Mesothelial cell of epicardium (in vitro differentiated cells): ENCODE measurements around the gene GPD1. TPM values are rescaled to one million over a fixed set of nuclear protein-coding genes. Genes with fewer than 3 reads are reported as not detected.
"Not testable (repeated sequence)": the region's sequence is repeated elsewhere in the genome, so short reads cannot be mapped to it uniquely, and the experiment has no call there.

Source experiments
- DNase-seq, 2 experiments: peaks; one replicate each; pipeline ENCODE4 v3.0.0; 2021; ENCODE audit warnings: low spot score in 2 of 2; ENCODE audit not compliant: unreplicated experiment in 2 of 2
- H3K27ac Mint-ChIP-seq: 2 replicates; pipeline ENCODE4 v1.8.0; 2021; ENCODE audit warnings: mixed read lengths
- H3K27me3 Mint-ChIP-seq: 2 replicates; pipeline ENCODE4 v1.8.0; 2021; ENCODE audit warnings: low read depth, mixed read lengths
- H3K36me3 Mint-ChIP-seq: 2 replicates; pipeline ENCODE4 v1.8.0; 2021; ENCODE audit warnings: mixed read lengths
- H3K4me1 Mint-ChIP-seq: 2 replicates; pipeline ENCODE4 v1.8.0; 2021; ENCODE audit warnings: mixed read lengths
- H3K4me3 Mint-ChIP-seq: 2 replicates; pipeline ENCODE4 v1.8.0; 2021; ENCODE audit warnings: mild to moderate bottlenecking, moderate library complexity, mixed read lengths
- H3K9me3 Mint-ChIP-seq: 2 replicates; pipeline ENCODE4 v1.8.0; 2021; ENCODE audit warnings: mixed read lengths
- CTCF ChIP-seq: fragments of 200-600 bp; sonication (generic); IDR thresholded peaks from one replicate; pipeline ENCODE4 v1.5.0; 2021; ENCODE audit warnings: antibody characterized with exemption; ENCODE audit not compliant: unreplicated experiment
- total RNA-seq: library from RNA; stranded (reverse); gene quantifications from 3 replicates; pipeline ENCODE4 v1.2.1, GENCODE V29; 2021

GPD1 gene
- total RNA-seq, 1 donor from 2014 or later, result 0.72 TPM

DNA sequence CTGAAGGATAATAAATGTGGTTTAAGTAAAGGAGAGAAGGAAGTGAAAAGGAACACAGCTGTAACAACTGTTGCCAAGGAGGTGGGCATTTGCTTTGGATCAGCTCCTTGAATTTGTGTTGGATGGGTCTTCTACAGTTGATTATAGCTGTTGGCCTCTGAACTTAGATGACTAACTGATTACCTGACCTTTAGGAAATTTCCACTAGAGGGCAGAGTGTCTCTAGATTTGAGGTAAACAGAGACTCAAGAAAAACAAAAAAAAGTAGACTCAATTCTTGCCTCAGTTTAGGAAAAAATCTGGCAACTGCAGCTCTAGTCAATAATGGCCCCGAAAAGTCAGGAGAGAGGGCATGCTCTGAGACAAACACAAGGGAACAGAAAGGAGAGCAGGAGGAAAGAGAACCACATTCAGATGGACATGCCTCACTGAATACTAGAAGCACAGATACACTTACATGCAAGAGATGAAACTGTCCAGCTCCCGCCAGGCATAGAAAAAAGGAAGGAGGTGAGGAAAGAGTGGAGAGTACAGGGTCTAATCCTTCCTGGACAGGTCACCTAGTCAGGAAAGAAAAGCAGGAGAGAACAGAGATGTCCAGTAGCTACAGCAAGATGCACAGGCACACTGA, 28.8 kb downstream of the GPD1 start:
- H3K4me1 Mint-ChIP-seq, result no peaks in the 10 kb centered on the region
- peak; percentile 73 for TF ChIP-seq CTCF
- no peaks in the 10 kb centered on the region for H3K27me3 Mint-ChIP-seq
- H3K9me3 Mint-ChIP-seq, result no peaks in the 10 kb centered on the region
- no peak overlapping the region for H3K27ac Mint-ChIP-seq
- DNase-seq, result no peak
- H3K4me3 Mint-ChIP-seq, result no peak overlapping the region
- H3K36me3 Mint-ChIP-seq, result peaks cover 39% of the 10 kb centered on the region

DNA sequence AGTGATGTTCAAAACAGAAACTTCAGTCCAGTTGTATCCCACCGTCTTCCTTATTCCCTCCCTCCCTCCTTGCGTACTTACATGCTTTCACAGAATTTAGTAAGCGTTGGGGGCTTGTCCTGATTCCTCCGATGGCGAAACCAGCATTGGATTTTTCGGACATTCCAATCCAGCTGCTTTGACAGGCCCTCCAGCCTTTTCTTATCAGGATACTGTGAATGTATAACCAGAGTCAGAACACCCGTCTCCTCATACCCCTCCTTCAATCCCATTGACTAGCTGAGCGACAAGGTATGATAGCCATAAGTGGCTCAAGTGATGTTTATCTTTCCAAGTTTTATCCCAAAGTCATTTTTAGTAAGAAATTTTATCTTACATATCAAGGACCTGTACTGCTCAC, 39.2 kb downstream of the GPD1 start:
- TF ChIP-seq CTCF, result no peak
- Mint-ChIP-seq H3K4me3 (no peak overlapping the region), H3K27ac (no peak overlapping the region), H3K4me1 (peaks cover 9% of the 10 kb centered on the region), H3K9me3 (no peaks in the 10 kb centered on the region), H3K36me3 (peaks cover 32% of the 10 kb centered on the region), H3K27me3 (no peaks in the 10 kb centered on the region)
- no peak for DNase-seq

DNA sequence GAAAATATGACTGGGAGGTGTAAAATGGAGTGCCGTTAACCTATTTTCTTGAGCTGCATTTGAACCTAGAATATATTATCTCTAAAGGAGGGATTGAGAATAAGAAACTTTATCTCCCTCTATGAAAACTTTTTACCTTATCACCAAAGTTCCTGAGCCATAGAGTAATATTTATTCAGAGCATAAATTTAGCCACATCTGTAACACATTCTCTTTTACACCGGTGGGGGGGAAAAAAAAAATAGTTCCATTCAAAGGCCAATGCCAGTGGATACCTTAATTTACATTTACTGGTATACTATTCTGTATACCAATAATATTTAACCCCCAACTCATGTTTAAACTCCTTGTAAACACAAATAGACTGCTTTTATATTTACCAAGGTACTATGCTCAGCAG, 41.6 kb downstream of the GPD1 start:
- no peak for DNase-seq
- peaks cover 9% of the 10 kb centered on the region for H3K4me1 Mint-ChIP-seq
- no peak overlapping the region for H3K4me3 Mint-ChIP-seq
- no peaks in the 10 kb centered on the region for H3K27me3 Mint-ChIP-seq
- H3K9me3 Mint-ChIP-seq, result no peaks in the 10 kb centered on the region
- H3K36me3 Mint-ChIP-seq, result peaks cover 16% of the 10 kb centered on the region
- H3K27ac Mint-ChIP-seq, result peak overlapping the region; percentile 50
- no peak for TF ChIP-seq CTCF

DNA sequence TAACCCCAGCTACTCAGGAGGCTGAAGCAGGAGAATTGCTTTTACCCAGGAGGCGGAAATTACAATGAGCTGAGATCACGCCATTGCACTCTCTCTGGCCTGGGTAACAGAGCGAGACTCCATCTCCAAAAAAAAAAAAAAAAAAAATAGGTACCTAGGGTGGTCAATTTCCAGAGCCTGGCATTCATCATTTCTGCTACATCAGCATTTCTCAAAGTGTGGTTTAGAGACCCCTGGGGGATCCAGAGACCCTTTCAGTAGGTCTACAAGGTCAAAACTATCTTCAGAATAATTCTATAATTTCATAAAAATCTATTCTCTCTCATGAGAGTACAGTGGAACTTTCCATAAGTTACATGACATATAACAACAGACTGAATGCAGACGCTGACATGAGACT, 43.5 kb downstream of the GPD1 start:
- H3K27ac Mint-ChIP-seq, result no peak overlapping the region
- H3K36me3 Mint-ChIP-seq, result peaks cover 5% of the 10 kb centered on the region
- H3K27me3 Mint-ChIP-seq, result no peaks in the 10 kb centered on the region
- no peaks in the 10 kb centered on the region for H3K9me3 Mint-ChIP-seq
- DNase-seq, result no peak
- H3K4me1 Mint-ChIP-seq, result peaks cover 16% of the 10 kb centered on the region
- TF ChIP-seq CTCF, result no peak
- H3K4me3 Mint-ChIP-seq, result no peak overlapping the region

- H3K4me3 Mint-ChIP-seq, H3K9me3 Mint-ChIP-seq, H3K27ac Mint-ChIP-seq: not testable (repeated sequence)
Observed at GRCh38 chr12:50148011-50148410, 44.2 kb downstream of the GPD1 start.

DNA sequence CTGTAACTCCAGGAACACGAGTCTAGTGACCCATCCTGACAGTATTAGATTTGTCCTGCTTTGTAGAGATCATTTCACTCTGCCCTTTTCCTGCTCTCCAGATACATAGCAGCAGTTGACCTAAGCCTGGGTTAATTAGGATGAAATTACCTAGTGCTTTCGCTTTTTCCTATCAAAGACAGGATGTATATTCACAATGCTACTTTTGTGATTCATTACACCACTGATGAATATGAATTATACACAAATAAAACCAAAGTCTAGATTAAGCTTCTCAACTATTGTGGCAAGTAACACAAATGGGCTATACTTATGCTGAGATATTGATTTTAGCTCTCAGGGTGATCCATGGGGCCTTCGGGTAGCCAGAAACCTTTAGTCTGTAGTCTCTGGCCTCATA, 45.5 kb downstream of the GPD1 start:
- no peak for DNase-seq
- Mint-ChIP-seq H3K27ac (no peak overlapping the region), H3K4me1 (peaks cover 16% of the 10 kb centered on the region), H3K9me3 (no peaks in the 10 kb centered on the region), H3K36me3 (no peaks in the 10 kb centered on the region), H3K4me3 (no peak overlapping the region), H3K27me3 (no peaks in the 10 kb centered on the region)
- no peak for TF ChIP-seq CTCF

More at GRCh38 chr12:50148011-50148410, 44.2 kb downstream of the GPD1 start:
- H3K4me1 Mint-ChIP-seq, result peaks cover 16% of the 10 kb centered on the region
- H3K27me3 Mint-ChIP-seq, DNase-seq, H3K36me3 Mint-ChIP-seq: not testable (repeated sequence)
